WTC11 (cell line): ENCODE results near the gene TRIM9.

Experiments used
- AFF4 ChIP-seq: sonication (generic); formaldehyde crosslinking; IDR thresholded peaks from 2 replicates; pipeline ENCODE4 v1.8.1; 2023; ENCODE audit warnings: mild to moderate bottlenecking, missing genetic modification reagents, borderline replicate concordance
- CREB1 ChIP-seq: sonication (generic); formaldehyde crosslinking; IDR thresholded peaks from 2 replicates; pipeline ENCODE4 v1.8.0; 2023; ENCODE audit warnings: mild to moderate bottlenecking, missing genetic modification reagents
- CTCF ChIP-seq: fragments of 200-600 bp; IDR thresholded peaks from 2 replicates; pipeline ENCODE4 v1.8.0; 2022; ENCODE audit warnings: antibody characterized with exemption
- GTF2I ChIP-seq: fragments of 250-450 bp; sonication (Bioruptor Pico); conservative IDR thresholded peaks from 2 replicates; pipeline ENCODE4 v1.4.0; 2021; ENCODE audit warnings: mild to moderate bottlenecking
- MYBL2 ChIP-seq: sonication (generic); formaldehyde crosslinking; IDR thresholded peaks from 2 replicates; pipeline ENCODE4 v1.8.1; 2023; ENCODE audit warnings: mild to moderate bottlenecking, moderate library complexity, missing genetic modification reagents
- RORB ChIP-seq: fragments of 250-450 bp; sonication (Bioruptor Pico); IDR thresholded peaks from 2 replicates; pipeline ENCODE4 v1.9.0; 2021; ENCODE audit warnings: mild to moderate bottlenecking
- ZNF232 ChIP-seq: sonication (generic); formaldehyde crosslinking; IDR thresholded peaks from 2 replicates; pipeline ENCODE4 v1.8.0; 2022; ENCODE audit warnings: mild to moderate bottlenecking, missing genetic modification reagents
- TF ChIP-seq, protein P1 (sequence below): sonication (generic); formaldehyde crosslinking; IDR thresholded peaks from 2 replicates; pipeline ENCODE4 v1.8.0; 2023; ENCODE audit warnings: missing genetic modification reagents
- TF ChIP-seq, protein P2 (sequence below): sonication (generic); formaldehyde crosslinking; IDR thresholded peaks from 2 replicates; pipeline ENCODE4 v1.8.1; 2023; ENCODE audit warnings: mild to moderate bottlenecking, missing genetic modification reagents, moderate library complexity
- TF ChIP-seq, protein P3 (sequence below): sonication (generic); formaldehyde crosslinking; IDR thresholded peaks from 2 replicates; pipeline ENCODE4 v1.8.1; 2022; ENCODE audit warnings: mild to moderate bottlenecking, missing genetic modification reagents, moderate library complexity, borderline replicate concordance

DNA sequence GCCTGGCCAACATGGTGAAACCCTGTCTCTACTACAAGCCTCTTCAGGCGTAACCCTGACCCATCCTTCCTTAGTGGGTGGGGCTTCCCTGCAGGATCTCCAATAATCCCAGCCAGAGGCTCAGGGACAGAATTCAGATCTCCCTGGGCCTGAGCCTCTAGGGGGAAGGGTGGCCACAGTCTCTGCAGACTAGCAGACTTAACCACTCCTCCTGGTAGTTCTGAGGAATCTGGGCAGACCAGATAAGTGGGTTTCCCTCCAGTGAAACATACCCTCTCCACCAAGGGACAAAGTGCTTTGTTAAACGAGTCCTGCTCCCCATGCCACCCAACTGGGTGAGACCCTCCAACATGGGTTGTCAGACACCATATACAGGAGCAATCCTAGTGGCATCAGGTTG, 36.6 kb upstream of the TRIM9 start:
- TF ChIP-seq RORB (CRISPR knock-in tag) (no peak), CTCF (no peak), ZNF232 (no peak), GTF2I (no peak), AFF4 (CRISPR knock-in tag) (no peak), MYBL2 (no peak), CREB1 (CRISPR knock-in tag) (no peak)
- TF ChIP-seq, protein P1, sequence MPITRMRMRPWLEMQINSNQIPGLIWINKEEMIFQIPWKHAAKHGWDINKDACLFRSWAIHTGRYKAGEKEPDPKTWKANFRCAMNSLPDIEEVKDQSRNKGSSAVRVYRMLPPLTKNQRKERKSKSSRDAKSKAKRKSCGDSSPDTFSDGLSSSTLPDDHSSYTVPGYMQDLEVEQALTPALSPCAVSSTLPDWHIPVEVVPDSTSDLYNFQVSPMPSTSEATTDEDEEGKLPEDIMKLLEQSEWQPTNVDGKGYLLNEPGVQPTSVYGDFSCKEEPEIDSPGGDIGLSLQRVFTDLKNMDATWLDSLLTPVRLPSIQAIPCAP (CRISPR knock-in tag), result no peak
- TF ChIP-seq, protein P2, sequence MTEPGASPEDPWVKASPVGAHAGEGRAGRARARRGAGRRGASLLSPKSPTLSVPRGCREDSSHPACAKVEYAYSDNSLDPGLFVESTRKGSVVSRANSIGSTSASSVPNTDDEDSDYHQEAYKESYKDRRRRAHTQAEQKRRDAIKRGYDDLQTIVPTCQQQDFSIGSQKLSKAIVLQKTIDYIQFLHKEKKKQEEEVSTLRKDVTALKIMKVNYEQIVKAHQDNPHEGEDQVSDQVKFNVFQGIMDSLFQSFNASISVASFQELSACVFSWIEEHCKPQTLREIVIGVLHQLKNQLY (CRISPR knock-in tag), result no peak
- TF ChIP-seq, protein P3, sequence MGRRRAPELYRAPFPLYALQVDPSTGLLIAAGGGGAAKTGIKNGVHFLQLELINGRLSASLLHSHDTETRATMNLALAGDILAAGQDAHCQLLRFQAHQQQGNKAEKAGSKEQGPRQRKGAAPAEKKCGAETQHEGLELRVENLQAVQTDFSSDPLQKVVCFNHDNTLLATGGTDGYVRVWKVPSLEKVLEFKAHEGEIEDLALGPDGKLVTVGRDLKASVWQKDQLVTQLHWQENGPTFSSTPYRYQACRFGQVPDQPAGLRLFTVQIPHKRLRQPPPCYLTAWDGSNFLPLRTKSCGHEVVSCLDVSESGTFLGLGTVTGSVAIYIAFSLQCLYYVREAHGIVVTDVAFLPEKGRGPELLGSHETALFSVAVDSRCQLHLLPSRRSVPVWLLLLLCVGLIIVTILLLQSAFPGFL (CRISPR knock-in tag), result no peak
